ENCODE data around the gene METTL22.

- TF ChIP-seq CTCF (IDR thresholded peaks at IDR 0.05) (no peak), POLR2A (IDR thresholded peaks at IDR 0.05) (no peak)
These were observed 7.7 kb downstream of the METTL22 start for GRCh38 chr16:8628981-8629725.

Measured in adrenal gland (tissue), 5 donors.